NT2/D1 (cell line): ENCODE measurements around the gene TRIM72.

Source experiments
- YY1 ChIP-seq: IDR thresholded peaks from 2 replicates; pipeline ENCODE4 v1.6.1; 2011; ENCODE audit not compliant: insufficient read length, insufficient read depth
- ZNF274 ChIP-seq: IDR thresholded peaks from 2 replicates; pipeline ENCODE4 v1.6.1; 2011; ENCODE audit warnings: mild to moderate bottlenecking, low read depth, low read length

- no peak for TF ChIP-seq YY1
- TF ChIP-seq ZNF274, result no peak
Observed at GRCh38 chr16:31214708-31215286, 878 bp downstream of the TRIM72 start.
